Endodermal cell (in vitro differentiated cells): Measurements from ENCODE around the gene BOD1L1. TPM values are rescaled to one million over a fixed set of nuclear protein-coding genes. Genes with fewer than 3 reads are reported as not detected.

ENCODE experiments used
- DNase-seq: peaks from one replicate; pipeline ENCODE4 v3.0.0-alpha.2; 2017
- H3K27ac ChIP-seq: 2 replicates; pipeline ENCODE4 v1.5.1; 2013; ENCODE audit warnings: mild to moderate bottlenecking, low read depth, low read length, moderate library complexity
- H3K27me3 ChIP-seq: 2 replicates; pipeline ENCODE4 v1.6.1; 2013; ENCODE audit warnings: mild to moderate bottlenecking, low read length, moderate library complexity; ENCODE audit not compliant: insufficient read depth, control insufficient read depth, poor library complexity, severe bottlenecking
- H3K36me3 ChIP-seq: 2 replicates; pipeline ENCODE4 v1.7.0; 2013; ENCODE audit warnings: mild to moderate bottlenecking, low read length, moderate library complexity; ENCODE audit not compliant: control insufficient read depth, insufficient read depth
- H3K4me1 ChIP-seq: one replicate; pipeline ENCODE4 v1.7.0; 2013; ENCODE audit warnings: low read length; ENCODE audit not compliant: control insufficient read depth, insufficient read depth
- H3K4me3 ChIP-seq: 2 replicates; pipeline ENCODE4 v1.5.1; 2013; ENCODE audit warnings: mild to moderate bottlenecking, low read length, moderate library complexity
- H3K9ac ChIP-seq: 2 replicates; pipeline ENCODE4 v1.6.1; 2013; ENCODE audit warnings: mild to moderate bottlenecking, low read length, moderate library complexity; ENCODE audit not compliant: poor library complexity, severe bottlenecking; ENCODE audit errors: extremely low read depth
- H3K9me3 ChIP-seq: 2 replicates; pipeline ENCODE4 v1.6.1; 2013; ENCODE audit warnings: mild to moderate bottlenecking, low read length, moderate library complexity; ENCODE audit not compliant: control insufficient read depth
- H3K27ac Mint-ChIP-seq: 2 replicates; pipeline ENCODE4 v1.8.0; 2020; ENCODE audit warnings: mixed read lengths
- H3K27me3 Mint-ChIP-seq: 2 replicates; pipeline ENCODE4 v1.8.0; 2021; ENCODE audit warnings: mild to moderate bottlenecking, mixed read lengths; ENCODE audit not compliant: insufficient read depth
- H3K36me3 Mint-ChIP-seq: 2 replicates; pipeline ENCODE4 v1.8.0; 2020; ENCODE audit warnings: low read depth, mixed read lengths
- H3K4me1 Mint-ChIP-seq: 2 replicates; pipeline ENCODE4 v1.8.0; 2020; ENCODE audit warnings: mixed read lengths
- H3K4me3 Mint-ChIP-seq: 2 replicates; pipeline ENCODE4 v1.8.0; 2020; ENCODE audit warnings: mild to moderate bottlenecking, moderate library complexity, mixed read lengths
- H3K9me3 Mint-ChIP-seq: 2 replicates; pipeline ENCODE4 v1.8.0; 2020; ENCODE audit warnings: mild to moderate bottlenecking, mixed read lengths
- CTCF ChIP-seq: fragments of 200-600 bp; sonication (generic); conservative IDR thresholded peaks from 2 replicates; pipeline ENCODE4 v1.5.0; 2021; ENCODE audit warnings: antibody characterized with exemption, mild to moderate bottlenecking
- WGBS, 2 experiments: methylation state at CpG; one replicate each; pipeline versions ENCODE4 v1.1.5 to v1.1.7; 2013; ENCODE audit warnings: missing lambda C conversion rate in 2 of 2, mixed read lengths in 1 of 2; ENCODE audit not compliant: insufficient coverage in 1 of 2, insufficient read length in 1 of 2; 5-methylcytosine and 5-hydroxymethylcytosine counted together
- total RNA-seq, 2 donors: library from RNA; stranded (reverse); fragmentation: NEBNext Ultra II Directional in 1 of 2; extraction: Animal tissue kit (Norgen Biotek cat#: 25700) in 1 of 2; gene quantifications; 2 replicates in 1 of 2; 3 replicates in 1 of 2; pipeline ENCODE4 v1.2.1, GENCODE V29; 2021

BOD1L1 gene
- total RNA-seq, 2 donors from 2014 or later = 42.5 to 46.3 TPM

GRCh38 chr4:13615161-13615560, 12.4 kb downstream of the BOD1L1 start:
- Histone ChIP-seq H3K27me3 (no peaks in the 10 kb centered on the region), H3K9ac (no peak overlapping the region), H3K4me3 (no peak overlapping the region), H3K27ac (no peak overlapping the region), H3K4me1 (no peaks in the 10 kb centered on the region), H3K36me3 (peaks cover 80% of the 10 kb centered on the region), H3K9me3 (no peaks in the 10 kb centered on the region)
- H3K36me3 Mint-ChIP-seq = peaks cover 55% of the 10 kb centered on the region
- no peak for DNase-seq
- H3K27me3 Mint-ChIP-seq = no peaks in the 10 kb centered on the region
- TF ChIP-seq CTCF = no peak
- H3K27ac Mint-ChIP-seq = no peak overlapping the region
- WGBS, 2 experiments = 99% methylated on average over 3 of the region's 3 CpGs; no CpG with 5 or more reads in 1 of the 2 experiments
- H3K4me1 Mint-ChIP-seq = peaks cover 3% of the 10 kb centered on the region
- H3K4me3 Mint-ChIP-seq = no peak overlapping the region
- H3K9me3 Mint-ChIP-seq = no peaks in the 10 kb centered on the region

- Mint-ChIP-seq H3K36me3 (peaks cover 60% of the 10 kb centered on the region), H3K4me3 (no peak overlapping the region), H3K27me3 (no peaks in the 10 kb centered on the region), H3K27ac (peak overlapping the region; percentile 28), H3K9me3 (no peaks in the 10 kb centered on the region), H3K4me1 (no peaks in the 10 kb centered on the region)
- Histone ChIP-seq H3K9ac (no peak overlapping the region), H3K4me1 (no peaks in the 10 kb centered on the region), H3K27ac (no peak overlapping the region), H3K9me3 (no peaks in the 10 kb centered on the region), H3K27me3 (no peaks in the 10 kb centered on the region), H3K4me3 (no peak overlapping the region), H3K36me3 (peaks cover 83% of the 10 kb centered on the region)
- DNase-seq = no peak
- TF ChIP-seq CTCF = peak; percentile 58
- WGBS, 2 experiments = 94 to 98% methylated on average over 4 of the region's 4 CpGs
Observed at GRCh38 chr4:13612569-13612968, 15.0 kb downstream of the BOD1L1 start.

GRCh38 chr4:13611283-13611842, 16.2 kb downstream of the BOD1L1 start:
- Mint-ChIP-seq H3K27ac (no peak overlapping the region), H3K4me3 (no peak overlapping the region), H3K4me1 (no peaks in the 10 kb centered on the region), H3K27me3 (no peaks in the 10 kb centered on the region), H3K36me3 (peaks cover 64% of the 10 kb centered on the region), H3K9me3 (no peaks in the 10 kb centered on the region)
- no peak for TF ChIP-seq CTCF
- 92 to 100% methylated on average over 3 of the region's 3 CpGs for WGBS, 2 experiments
- peaks cover 89% of the 10 kb centered on the region for H3K36me3 ChIP-seq
- H3K9me3 ChIP-seq = no peaks in the 10 kb centered on the region
- no peaks in the 10 kb centered on the region for H3K27me3 ChIP-seq
- no peaks in the 10 kb centered on the region for H3K4me1 ChIP-seq
- DNase-seq = no peak
- no peak overlapping the region for H3K27ac ChIP-seq
- H3K4me3 ChIP-seq = no peak overlapping the region
- no peak overlapping the region for H3K9ac ChIP-seq
